GM19240 (cell line): ENCODE data around the gene FANCI.

Source experiments
- DNase-seq: peaks from one replicate; pipeline ENCODE4 v3.0.0; 2011; ENCODE audit warnings: low spot score; ENCODE audit not compliant: insufficient read length

The FANCI gene

GRCh38 chr15:89243691-89244573, at the start of gene FANCI:
FANCI (plus strand) TSS chr15:89243979; CDS start chr15:89247648, 3,669 bp downstream.
- peak; percentile 83 for DNase-seq

- no peak for DNase-seq
Measured at GRCh38 chr15:89194608-89195007, 49.2 kb upstream of the FANCI start.

- no peak for DNase-seq
Measured at GRCh38 chr15:89195836-89196235, 47.9 kb upstream of the FANCI start.

GRCh38 chr15:89196241-89196640, 47.5 kb upstream of the FANCI start:
- no peak for DNase-seq

GRCh38 chr15:89196994-89197393, 46.8 kb upstream of the FANCI start:
- no peak for DNase-seq

GRCh38 chr15:89197503-89197971, 46.2 kb upstream of the FANCI start:
- no peak for DNase-seq

GRCh38 chr15:89198196-89198595, 45.6 kb upstream of the FANCI start:
- no peak for DNase-seq

- DNase-seq, result no peak
Measured at GRCh38 chr15:89198934-89199333, 44.8 kb upstream of the FANCI start.

- DNase-seq, result no peak
Measured at GRCh38 chr15:89199746-89200145, 44.0 kb upstream of the FANCI start.

- no peak for DNase-seq
Measured at GRCh38 chr15:89200182-89200581, 43.6 kb upstream of the FANCI start.

GRCh38 chr15:89201465-89202005, 42.2 kb upstream of the FANCI start:
- no peak for DNase-seq

- DNase-seq, result no peak
Measured at GRCh38 chr15:89203705-89204273, 40.0 kb upstream of the FANCI start.

- DNase-seq, result no peak
Measured at GRCh38 chr15:89205991-89206585, 37.7 kb upstream of the FANCI start.

- peak; percentile 72 for DNase-seq
Measured at GRCh38 chr15:89206908-89207331, 36.9 kb upstream of the FANCI start.

GRCh38 chr15:89208256-89208655, 35.5 kb upstream of the FANCI start:
- DNase-seq, result no peak

- DNase-seq, result no peak
Measured at GRCh38 chr15:89209057-89209456, 34.7 kb upstream of the FANCI start.

GRCh38 chr15:89211678-89212170, 32.1 kb upstream of the FANCI start:
- DNase-seq, result no peak

- DNase-seq, result no peak
Measured at GRCh38 chr15:89215627-89216026, 28.2 kb upstream of the FANCI start.

- no peak for DNase-seq
Measured at GRCh38 chr15:89217031-89217430, 26.7 kb upstream of the FANCI start.

- no peak for DNase-seq
Measured at GRCh38 chr15:89217686-89218376, 25.9 kb upstream of the FANCI start.

- no peak for DNase-seq
Measured at GRCh38 chr15:89218531-89218930, 25.2 kb upstream of the FANCI start.
